Panc1 (cell line): Measurements from ENCODE around the gene GNS. TPM values are rescaled to one million over a fixed set of nuclear protein-coding genes. Genes with fewer than 3 reads are reported as not detected.

Experiments
- ATAC-seq: fragments of 200-7000 bp; cut with Tn5 transposase; 2 replicates; pipeline ENCODE4 v1.9.1; 2020; ENCODE audit warnings: mild to moderate bottlenecking, moderate library complexity
- BruUV-seq: library from RNA; stranded (reverse); fragments of 400-500 nt; replicated peaks from 2 replicates; lab custom pipeline; 2021; lab: Mats Ljungman, UMichigan
- CTCF ChIA-PET: fragments of 300-600 bp; sonication (Branson Sonifier 250); formaldehyde crosslinking; loops from one replicate; lab custom pipeline; 2022; ENCODE audit warnings: antibody characterized with exemption; lab: Charles Lee
- POLR2A ChIA-PET: fragments of 300-600 bp; sonication (Branson Sonifier 250); formaldehyde crosslinking; loops from one replicate; lab custom pipeline; 2022; ENCODE audit warnings: antibody characterized with exemption; lab: Charles Lee
- DNase-seq: peaks from one replicate; pipeline ENCODE4 v3.0.0-alpha.2; 2010; ENCODE audit warnings: low read depth, low spot score
- H3K27ac ChIP-seq: 2 replicates; pipeline ENCODE4 v1.5.1; 2011; ENCODE audit warnings: mild to moderate bottlenecking, low read length, inconsistent platforms
- H3K27me3 ChIP-seq: fragments of 200-500 bp; sonication (Bioruptor generic); 2 replicates; pipeline ENCODE4 v1.6.0; 2014; ENCODE audit warnings: low read length, inconsistent platforms; ENCODE audit not compliant: control insufficient read depth, insufficient read depth
- H3K36me3 ChIP-seq: fragments of 200-500 bp; sonication (Bioruptor generic); 2 replicates; pipeline ENCODE4 v1.5.1; 2014; ENCODE audit warnings: inconsistent platforms, mild to moderate bottlenecking, low read length, moderate library complexity; ENCODE audit not compliant: control insufficient read depth, insufficient read depth
- H3K4me1 ChIP-seq: 2 replicates; pipeline ENCODE4 v1.5.1; 2011; ENCODE audit warnings: inconsistent platforms, mild to moderate bottlenecking, low read length, moderate library complexity; ENCODE audit not compliant: control insufficient read depth, insufficient read depth
- H3K4me3 ChIP-seq, 2 experiments: 2 replicates each; pipeline ENCODE4 v1.5.1; 2011 to 2012; ENCODE audit warnings: low read depth in 2 of 2, low read length in 2 of 2, mild to moderate bottlenecking in 2 of 2, inconsistent platforms in 1 of 2, moderate library complexity in 1 of 2
- H3K9me3 ChIP-seq: fragments of 200-500 bp; sonication (Bioruptor generic); 2 replicates; pipeline ENCODE4 v1.5.1; 2014; ENCODE audit warnings: low read depth, mild to moderate bottlenecking, inconsistent platforms, low read length, moderate library complexity; ENCODE audit not compliant: control insufficient read depth, insufficient read depth
- CTCF ChIP-seq: fragments of 450-650 bp; IDR thresholded peaks from 2 replicates; pipeline ENCODE4 v1.5.1; 2017; ENCODE audit warnings: mild to moderate bottlenecking
- POLR2AphosphoS5 ChIP-seq: IDR thresholded peaks from 2 replicates; pipeline ENCODE4 v1.6.1; 2012; ENCODE audit warnings: mild to moderate bottlenecking, low read depth, low read length, moderate library complexity
- REST ChIP-seq, 2 experiments: IDR thresholded peaks; 2 replicates each; pipeline ENCODE4 v1.6.1; 2011 to 2012; ENCODE audit warnings: low read depth in 2 of 2, control low read depth in 1 of 2, low read length in 1 of 2, mild to moderate bottlenecking in 1 of 2, moderate library complexity in 1 of 2; ENCODE audit not compliant: insufficient read depth in 1 of 2
- SIN3A ChIP-seq: IDR thresholded peaks from 2 replicates; pipeline ENCODE4 v1.6.1; 2012; ENCODE audit warnings: low read depth, mild to moderate bottlenecking, low read length, moderate library complexity, borderline replicate concordance; ENCODE audit not compliant: insufficient read depth
- TCF7L2 ChIP-seq: IDR thresholded peaks from 2 replicates; pipeline ENCODE4 v1.6.1; 2011; ENCODE audit warnings: mild to moderate bottlenecking, low read depth, low read length, inconsistent platforms
- in situ Hi-C: cut with HindIII; loops from 2 replicates; pipeline ENCODE4 v1.10.0; 2016; ENCODE audit warnings: low sequenced_read_pairs, low pct_unique_long_range_greater_than_20kb
- intact Hi-C: fragments of 100-400 bp; cut with micrococcal nuclease; formaldehyde crosslinking; loops from one replicate; pipeline ENCODE4 v1.10.0; 2022; ENCODE audit not compliant: unreplicated experiment
- total RNA-seq: library from RNA; stranded (reverse); gene quantifications from one replicate; pipeline ENCODE4 v1.2.1, GENCODE V29; 2021; ENCODE audit not compliant: unreplicated experiment

The GNS gene
- total RNA-seq, 1 experiment from 2014 or later, result 117 TPM

- POLR2A ChIA-PET, result no interaction called here
- H3K4me1 ChIP-seq, result peaks cover 8% of the 10 kb centered on the region; the same call in 1 of the 2 replicates
- CTCF ChIA-PET, result no interaction called here
These were observed 5.8 kb downstream of the GNS start for GRCh38 chr12:64753427-64753826.

GRCh38 chr12:64752833-64753238, 6.4 kb downstream of the GNS start:
- peaks cover 14% of the 10 kb centered on the region for H3K36me3 ChIP-seq
- ATAC-seq (no peak), DNase-seq (no peak)
- no TSS peak for BruUV-seq
- peaks cover 5% of the 10 kb centered on the region; the same call in 1 of the 2 replicates for H3K4me1 ChIP-seq
- in situ Hi-C loops, result no loop called here
- CTCF ChIA-PET, result no interaction called here
- no peaks in the 10 kb centered on the region for H3K27me3 ChIP-seq
- H3K27ac ChIP-seq, result no peak overlapping the region
- H3K9me3 ChIP-seq, result no peaks in the 10 kb centered on the region
- TF ChIP-seq POLR2AphosphoS5 (no peak), REST (IDR thresholded peaks at IDR 0.05; ENCODE audit: insufficient read depth in 1 of 2, low read depth in 2 of 2, low read length in 1 of 2) (no peak), SIN3A (no peak), TCF7L2 (no peak), CTCF (no peak)
- POLR2A ChIA-PET, result no interaction called here
- intact Hi-C loops, result no loop called here
- H3K4me3 ChIP-seq, result no peak overlapping the region

More at GRCh38 chr12:64753427-64753826, 5.8 kb downstream of the GNS start:
- Histone ChIP-seq H3K27ac (no peak overlapping the region), H3K9me3 (no peaks in the 10 kb centered on the region), H3K36me3 (peaks cover 14% of the 10 kb centered on the region), H3K4me3 (no peak overlapping the region), H3K27me3 (no peaks in the 10 kb centered on the region)
- in situ Hi-C loops, result no loop called here
- intact Hi-C loops, result no loop called here
- no TSS peak for BruUV-seq
- TF ChIP-seq TCF7L2, result no peak
- no peak for TF ChIP-seq CTCF
- TF ChIP-seq POLR2AphosphoS5, result no peak
- no peak for TF ChIP-seq SIN3A
- TF ChIP-seq REST (IDR thresholded peaks at IDR 0.05; ENCODE audit: insufficient read depth in 1 of 2, low read depth in 2 of 2, low read length in 1 of 2), result no peak
- no peak for DNase-seq
- no peak for ATAC-seq
